PC-3 (cell line): ENCODE results near the gene PEPD.

Experiments
- CTCF ChIP-seq: fragments of 300-600 bp; sonication (generic); conservative IDR thresholded peaks from 2 replicates; pipeline ENCODE4 v1.5.1; 2017; ENCODE audit warnings: antibody characterized with exemption, low read depth, mild to moderate bottlenecking, low read length
- EZH2 ChIP-seq: fragments of 300-600 bp; sonication (generic); IDR thresholded peaks from one replicate; pipeline ENCODE4 v1.6.1; 2017; ENCODE audit warnings: antibody characterized with exemption, mild to moderate bottlenecking, low read length; ENCODE audit not compliant: unreplicated experiment
- EZH2phosphoT487 ChIP-seq: fragments of 300-600 bp; sonication (generic); IDR thresholded peaks from 2 replicates; pipeline ENCODE4 v1.6.1; 2018; ENCODE audit warnings: mild to moderate bottlenecking, antibody characterized with exemption, low read length, borderline replicate concordance

DNA sequence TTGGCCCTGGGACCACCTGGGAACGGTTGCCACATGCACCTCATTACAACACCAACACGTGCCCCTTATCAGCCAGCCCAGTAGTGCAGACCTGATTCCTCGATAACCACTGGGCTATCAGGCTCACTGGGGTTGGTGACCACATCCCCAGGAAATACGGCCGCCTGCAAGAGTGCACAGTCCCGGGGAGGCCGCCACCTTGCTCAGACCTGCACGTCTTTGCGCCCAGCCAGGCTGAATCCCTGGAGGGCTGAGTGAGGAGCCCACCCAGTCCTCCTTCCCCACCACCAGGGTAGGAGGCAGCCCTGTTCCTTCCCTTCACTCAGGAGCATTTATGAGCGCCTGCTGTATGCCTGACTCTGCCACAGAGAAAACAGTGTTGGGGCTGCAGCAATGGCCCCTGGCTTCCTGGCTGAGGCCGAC, 80.3 kb downstream of the PEPD start:
- no peak for TF ChIP-seq CTCF
- no peak for TF ChIP-seq EZH2
- TF ChIP-seq EZH2phosphoT487: no peak
